ENCODE results near the gene CHMP2B. TPM values are rescaled to one million over a fixed set of nuclear protein-coding genes. Genes with fewer than 3 reads are reported as not detected.

CHMP2B gene
- total and polyA plus RNA-seq, 2 of the 4 experiments (the other 2 are of a cell fraction): 6.8 to 14.0 TPM

DNA sequence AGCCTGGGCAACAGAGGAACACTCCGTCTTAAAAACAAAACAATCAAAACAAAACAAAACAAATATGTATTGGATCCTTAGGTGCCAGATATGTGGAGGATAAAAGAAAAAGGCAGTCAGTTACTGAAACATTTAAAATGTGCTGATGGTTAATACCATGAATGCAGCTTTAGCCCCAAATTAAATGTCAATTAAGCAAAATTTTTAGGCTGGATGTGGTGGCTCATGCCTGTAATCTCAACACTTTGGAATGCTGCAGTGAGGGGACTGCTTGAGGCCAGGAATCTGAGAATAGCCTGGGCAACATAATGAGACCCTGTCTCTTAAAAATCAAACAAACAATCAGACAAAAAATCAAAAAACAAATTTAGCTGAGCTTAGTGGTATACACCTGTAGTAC, 8.5 kb upstream of the CHMP2B start:
- CTCF ChIA-PET: interaction anchor here (0.7 kb wide), 1 partner anchor 27 kb away, joined by 3 read pairs; no protein-coding TSS in a partner anchor
- H2BK120ac ChIP-seq (ENCODE audit: low read depth, low read length): no peak overlapping the region

More for the DNA sequence above, 8.5 kb upstream of the CHMP2B start:
- H4K8ac ChIP-seq (ENCODE audit: low read depth in 2 of 2, low read length in 2 of 2): no peak overlapping the region
- intact Hi-C loops (cut with micrococcal nuclease): no loop called here
- H3K79me1 ChIP-seq (ENCODE audit: low read depth in 1 of 2, low read length in 2 of 2): no peaks in the 10 kb centered on the region
- dilution Hi-C loops (cut with HindIII; ENCODE audit: low sequenced_read_pairs, unreplicated experiment): no loop called here
- H2AFZ ChIP-seq (replicated peaks; ENCODE audit: low read length, poor library complexity): no peak overlapping the region
- no peak overlapping the region for H3K27ac ChIP-seq (ENCODE audit: insufficient read depth, low read length)
- H3K4ac ChIP-seq (ENCODE audit: low read depth, low read length): no peak overlapping the region
- H2BK5ac ChIP-seq (ENCODE audit: low read depth, low read length, poor library complexity, severe bottlenecking): no peak overlapping the region
- H3K23ac ChIP-seq (ENCODE audit: low read depth, low read length): no peak overlapping the region
- no peak overlapping the region for H2BK15ac ChIP-seq (ENCODE audit: low read depth, low read length)
- TF ChIP-seq CEBPB (IDR thresholded peaks at IDR 0.05; ENCODE audit: low read depth, low read length) (no peak), MAFK (IDR thresholded peaks at IDR 0.05; ENCODE audit: low read depth, low read length) (peak; percentile 61)
- WGBS, 2 experiments (ENCODE audit: extremely low coverage in 2 of 2, insufficient read length in 1 of 2): no CpG with 5 or more reads among the region's 1 CpG
- no peak overlapping the region for H2AK5ac ChIP-seq (ENCODE audit: low read depth, low read length)
- no peak overlapping the region for H3K14ac ChIP-seq (replicated peaks; ENCODE audit: low read depth, low read length)
- H3K56ac ChIP-seq (ENCODE audit: extremely low read depth, insufficient read depth, low read length): no peak overlapping the region
- no peak overlapping the region for H3K18ac ChIP-seq (ENCODE audit: low read depth, low read length)
- no peak overlapping the region for H4K5ac ChIP-seq (ENCODE audit: low read depth, low read length)
- POLR2A ChIA-PET (ENCODE audit: unreplicated experiment): no interaction called here
- no peaks in the 10 kb centered on the region for H3K9me3 ChIP-seq (ENCODE audit: control insufficient read depth, insufficient read depth, low read length)
- no peak overlapping the region for H3K4me3 ChIP-seq (ENCODE audit: insufficient read depth, low read depth, low read length)
- H4K91ac ChIP-seq (ENCODE audit: insufficient read depth, low read depth, low read length): no peak overlapping the region
- H3K4me2 ChIP-seq (ENCODE audit: low read depth, low read length): no peak overlapping the region
- no peak overlapping the region for H3K9ac ChIP-seq (ENCODE audit: low read depth, low read length)
- H3K9me1 ChIP-seq (ENCODE audit: insufficient read depth, low read length): no peaks in the 10 kb centered on the region
- ATAC-seq (ENCODE audit: low read depth) (no peak), DNase-seq (no peak)
- H3K36me3 ChIP-seq (ENCODE audit: control insufficient read depth, insufficient read depth, low read length): no peaks in the 10 kb centered on the region
- no peak overlapping the region for H2BK20ac ChIP-seq (ENCODE audit: low read depth, low read length)
- H3K4me1 ChIP-seq (ENCODE audit: control insufficient read depth, insufficient read depth, low read length): no peaks in the 10 kb centered on the region
- H4K20me1 ChIP-seq (ENCODE audit: insufficient read depth, low read length): no peaks in the 10 kb centered on the region
- in situ Hi-C loops (cut with MboI; ENCODE audit: low sequenced_read_pairs): no loop called here
- H2AK9ac ChIP-seq (replicated peaks; ENCODE audit: low read depth, low read length, poor library complexity): no peak overlapping the region
- H3K27me3 ChIP-seq (ENCODE audit: control insufficient read depth, insufficient read depth, low read length): peaks cover 4% of the 10 kb centered on the region
- no TSS peak for BruUV-seq (replicated peaks)
